Spinal cord (tissue), 10 donors: Measurements from ENCODE around the gene TRIO. TPM values are rescaled to one million over a fixed set of nuclear protein-coding genes. Genes with fewer than 3 reads are reported as not detected.
A peak's percentile ranks its signal among the peaks of the same experiment; 100 is the strongest.

ENCODE experiments used
- DNase-seq, 6 donors: peaks; one replicate each; pipeline versions ENCODE4 v3.0.0 to v3.0.0-alpha.2; 2013 to 2015; ENCODE audit warnings: low spot score in 6 of 6, low read depth in 4 of 6
- H3K27ac ChIP-seq: one replicate; pipeline ENCODE4 v1.5.1; 2013; ENCODE audit warnings: low read depth, low read length, control low read depth
- H3K27me3 ChIP-seq: one replicate; pipeline ENCODE4 v1.6.1; 2013; ENCODE audit warnings: low read length; ENCODE audit not compliant: control insufficient read depth, insufficient read depth
- H3K36me3 ChIP-seq: one replicate; pipeline ENCODE4 v1.6.1; 2013; ENCODE audit warnings: low read length; ENCODE audit not compliant: control insufficient read depth, insufficient read depth
- H3K4me1 ChIP-seq: one replicate; pipeline ENCODE4 v1.6.1; 2013; ENCODE audit warnings: low read length; ENCODE audit not compliant: control insufficient read depth, insufficient read depth
- H3K4me3 ChIP-seq: one replicate; pipeline ENCODE4 v1.5.1; 2013; ENCODE audit warnings: low read depth, low read length, control low read depth
- H3K9me3 ChIP-seq: one replicate; pipeline ENCODE4 v1.6.1; 2013; ENCODE audit warnings: low read length; ENCODE audit not compliant: control insufficient read depth, insufficient read depth
- WGBS: methylation state at CpG from one replicate; pipeline ENCODE4 v1.1.5; 2013; ENCODE audit warnings: missing lambda C conversion rate; ENCODE audit not compliant: insufficient coverage; 5-methylcytosine and 5-hydroxymethylcytosine counted together
- polyA plus RNA-seq, 2 donors: library from polyadenylated mRNA; unstranded; fragments of 120-200 nt; gene quantifications; one replicate each; pipeline ENCODE4 v1.2.1, GENCODE V29; 2013; ENCODE audit not compliant: insufficient read length in 2 of 2
- total RNA-seq, 2 donors: library from RNA; depleted of rRNA in 1 of 2; stranded (reverse); fragments of 120-200 nt in 1 of 2; fragments of >200 nt in 1 of 2; gene quantifications; one replicate each; pipeline versions ENCODE4 v1.2.3 to v1.2.4, GENCODE V29; 2013 to 2014
- donor health status: healthy.

TRIO gene
- total and polyA plus RNA-seq, 4 donors, result 175 to 253 (median 240) TPM

DNA sequence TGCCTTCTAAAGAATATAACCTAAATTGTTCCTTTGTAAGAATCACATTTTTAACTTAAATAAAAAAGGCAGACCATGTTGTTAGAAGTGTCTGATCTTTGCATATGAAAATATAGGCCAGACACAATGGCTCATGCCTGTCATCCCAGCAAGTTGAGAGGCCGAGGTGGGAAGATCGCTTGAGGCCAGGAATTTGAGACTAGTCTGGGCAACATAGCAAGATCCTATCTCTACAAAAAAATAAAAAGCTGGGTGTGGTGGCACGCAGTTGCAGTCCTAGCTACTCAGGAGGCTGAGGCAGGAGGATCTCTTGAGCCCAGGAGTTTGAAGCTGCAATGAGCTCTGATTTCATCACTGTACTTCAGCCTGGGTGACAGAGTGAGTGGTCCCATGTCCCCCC is 37.3 kb downstream of the TRIO start:
- H3K27ac ChIP-seq, result no peak overlapping the region
- no peaks in the 10 kb centered on the region for H3K36me3 ChIP-seq
- WGBS, result 100% methylated on average over 1 of the region's 3 CpGs
- H3K9me3 ChIP-seq, result no peaks in the 10 kb centered on the region
- no peak overlapping the region for H3K4me3 ChIP-seq
- peaks cover 45% of the 10 kb centered on the region for H3K4me1 ChIP-seq
- DNase-seq, result no peak
- no peaks in the 10 kb centered on the region for H3K27me3 ChIP-seq

DNA sequence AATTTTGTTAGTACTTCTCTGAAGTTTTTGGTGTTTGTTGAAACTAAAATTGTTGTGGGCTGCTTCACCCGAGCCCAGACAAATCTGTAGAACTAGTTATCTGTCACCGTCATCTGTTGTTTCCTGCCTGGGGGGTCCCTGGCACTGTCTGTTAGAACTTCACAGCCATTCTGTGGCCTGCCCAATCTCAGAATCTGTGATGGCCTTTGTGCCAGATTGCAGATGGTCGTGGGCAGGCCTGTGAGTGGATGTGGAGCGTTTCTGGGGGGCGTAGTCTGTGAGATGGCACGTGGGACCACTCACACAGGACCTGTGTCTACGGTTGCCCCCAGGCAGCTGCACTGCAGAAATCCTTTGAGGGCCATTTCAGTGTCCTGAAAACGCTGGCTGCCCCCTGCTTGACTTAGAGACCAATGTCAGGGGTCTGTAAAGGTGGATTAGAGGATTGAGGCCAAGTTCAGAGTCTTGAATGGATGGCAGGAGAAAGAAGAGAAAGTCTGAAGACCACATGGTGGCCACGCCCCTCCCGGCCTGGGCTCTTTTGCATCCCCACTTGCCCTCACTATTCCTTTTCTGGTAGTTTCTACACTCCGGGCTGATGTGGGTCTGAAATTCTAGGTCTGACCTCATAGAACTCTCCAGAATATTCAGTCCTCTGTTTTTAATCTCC is 38.3 kb downstream of the TRIO start:
- Histone ChIP-seq H3K9me3 (no peaks in the 10 kb centered on the region), H3K4me1 (peaks cover 52% of the 10 kb centered on the region), H3K27me3 (no peaks in the 10 kb centered on the region), H3K4me3 (no peak overlapping the region), H3K36me3 (no peaks in the 10 kb centered on the region), H3K27ac (no peak overlapping the region)
- DNase-seq, result no peak
- WGBS, result 65% methylated on average over 11 of the region's 11 CpGs

GRCh38 chr5:14182761-14183160 is 39.6 kb downstream of the TRIO start:
- WGBS, result 84% methylated on average over 4 of the region's 5 CpGs
- Histone ChIP-seq H3K27ac (no peak overlapping the region), H3K9me3 (no peaks in the 10 kb centered on the region), H3K36me3 (no peaks in the 10 kb centered on the region), H3K27me3 (no peaks in the 10 kb centered on the region), H3K4me1 (peaks cover 50% of the 10 kb centered on the region), H3K4me3 (no peak overlapping the region)
- no peak for DNase-seq

DNA sequence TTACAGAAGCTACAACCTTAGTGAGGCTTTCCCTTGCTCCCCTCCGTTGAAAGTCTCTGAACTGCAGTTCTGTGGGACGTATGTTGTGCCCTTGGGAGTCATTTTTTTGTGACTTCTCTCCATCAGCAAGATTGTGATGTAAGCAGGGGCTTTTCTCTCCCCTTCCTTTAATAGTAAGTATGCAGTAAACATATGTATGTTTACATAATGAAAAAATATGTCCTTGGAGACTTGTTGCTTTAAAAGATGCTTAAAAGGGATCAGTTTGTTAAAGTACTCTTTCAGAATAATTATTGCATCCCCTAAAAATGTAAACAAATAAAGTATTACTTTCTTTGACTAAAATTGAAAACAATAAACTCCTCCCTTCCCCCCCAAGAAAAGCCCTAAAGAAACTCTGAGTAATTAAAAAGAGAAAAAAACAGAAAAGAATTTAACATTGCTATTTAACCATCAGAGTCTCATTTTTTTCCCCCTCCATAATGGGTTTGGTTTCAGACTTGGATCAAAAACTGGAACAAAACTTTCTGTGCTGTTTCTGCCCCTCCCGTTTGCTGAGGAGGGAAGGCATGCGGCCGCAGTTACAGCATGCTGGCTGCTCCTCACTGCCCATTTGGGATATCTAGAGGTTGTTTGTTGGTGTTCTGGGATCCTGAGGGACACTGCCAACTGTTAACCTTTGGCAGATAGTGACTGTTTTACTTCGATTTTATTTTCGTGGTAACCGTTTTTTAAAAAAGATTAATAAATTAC is 40.2 kb downstream of the TRIO start:
- Histone ChIP-seq H3K27ac (peak overlapping the region; percentile 30), H3K4me1 (peaks cover 50% of the 10 kb centered on the region), H3K36me3 (no peaks in the 10 kb centered on the region), H3K27me3 (no peaks in the 10 kb centered on the region), H3K4me3 (no peak overlapping the region), H3K9me3 (no peaks in the 10 kb centered on the region)
- no peak for DNase-seq
- WGBS, result 0% methylated on average over 1 of the region's 8 CpGs

DNA sequence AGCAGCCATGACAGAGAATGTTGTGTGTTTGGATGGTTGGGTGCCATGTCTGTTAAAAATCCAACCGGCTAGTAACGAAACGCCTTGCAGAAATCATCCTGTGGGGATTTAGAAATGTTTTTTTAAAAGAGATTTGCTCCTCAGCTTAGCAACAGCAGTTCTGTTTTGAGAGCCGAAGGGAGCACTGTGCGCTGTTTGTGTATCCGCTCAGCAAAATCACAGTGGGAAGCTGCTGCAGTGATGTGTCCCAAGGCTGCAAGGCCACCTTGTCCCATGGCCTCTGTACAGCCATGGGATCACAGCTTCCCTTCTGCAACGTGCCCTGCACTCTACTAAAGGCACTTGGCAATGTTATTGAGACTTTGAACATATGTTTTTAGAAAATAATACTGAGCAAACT is 40.9 kb downstream of the TRIO start:
- Histone ChIP-seq H3K4me3 (no peak overlapping the region), H3K9me3 (no peaks in the 10 kb centered on the region), H3K27ac (peak overlapping the region; percentile 30), H3K4me1 (peaks cover 44% of the 10 kb centered on the region), H3K36me3 (no peaks in the 10 kb centered on the region), H3K27me3 (no peaks in the 10 kb centered on the region)
- 63% methylated on average over 6 of the region's 7 CpGs for WGBS
- peak in 2 of 6 donors; percentile 41 to 60 for DNase-seq

DNA sequence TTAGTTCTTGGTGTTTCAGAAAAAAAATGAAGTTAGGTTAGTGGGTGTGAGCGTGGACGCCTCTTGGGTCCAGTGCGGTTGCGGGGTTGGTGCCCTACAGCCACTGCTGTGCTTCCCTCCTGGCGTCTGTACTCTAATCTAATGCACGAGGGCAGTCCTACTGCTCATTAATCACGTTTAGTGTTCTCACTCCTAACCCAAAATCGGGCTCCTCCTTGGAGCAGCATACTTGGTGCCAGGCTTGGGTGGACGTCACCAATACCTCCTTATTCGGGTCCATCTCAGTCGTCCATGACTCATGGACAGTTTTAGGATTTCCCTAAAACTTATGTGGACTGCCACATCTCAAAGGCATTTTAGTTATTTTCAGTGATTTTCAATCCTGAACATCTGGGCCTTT is 41.6 kb downstream of the TRIO start:
- WGBS, result 68% methylated on average over 10 of the region's 11 CpGs
- H3K4me3 ChIP-seq, result no peak overlapping the region
- H3K9me3 ChIP-seq, result no peaks in the 10 kb centered on the region
- no peak for DNase-seq
- H3K4me1 ChIP-seq, result peaks cover 39% of the 10 kb centered on the region
- no peaks in the 10 kb centered on the region for H3K36me3 ChIP-seq
- peak overlapping the region; percentile 43 for H3K27ac ChIP-seq
- no peaks in the 10 kb centered on the region for H3K27me3 ChIP-seq

- Histone ChIP-seq H3K4me1 (peaks cover 45% of the 10 kb centered on the region), H3K36me3 (no peaks in the 10 kb centered on the region), H3K9me3 (no peaks in the 10 kb centered on the region), H3K27ac (peak overlapping the region; percentile 11), H3K4me3 (no peak overlapping the region), H3K27me3 (no peaks in the 10 kb centered on the region)
- WGBS, result 32% methylated on average over 6 of the region's 7 CpGs
- peak in 1 of 6 donors; percentile 78 for DNase-seq
These were observed 42.4 kb downstream of the TRIO start for GRCh38 chr5:14185326-14186058.

DNA sequence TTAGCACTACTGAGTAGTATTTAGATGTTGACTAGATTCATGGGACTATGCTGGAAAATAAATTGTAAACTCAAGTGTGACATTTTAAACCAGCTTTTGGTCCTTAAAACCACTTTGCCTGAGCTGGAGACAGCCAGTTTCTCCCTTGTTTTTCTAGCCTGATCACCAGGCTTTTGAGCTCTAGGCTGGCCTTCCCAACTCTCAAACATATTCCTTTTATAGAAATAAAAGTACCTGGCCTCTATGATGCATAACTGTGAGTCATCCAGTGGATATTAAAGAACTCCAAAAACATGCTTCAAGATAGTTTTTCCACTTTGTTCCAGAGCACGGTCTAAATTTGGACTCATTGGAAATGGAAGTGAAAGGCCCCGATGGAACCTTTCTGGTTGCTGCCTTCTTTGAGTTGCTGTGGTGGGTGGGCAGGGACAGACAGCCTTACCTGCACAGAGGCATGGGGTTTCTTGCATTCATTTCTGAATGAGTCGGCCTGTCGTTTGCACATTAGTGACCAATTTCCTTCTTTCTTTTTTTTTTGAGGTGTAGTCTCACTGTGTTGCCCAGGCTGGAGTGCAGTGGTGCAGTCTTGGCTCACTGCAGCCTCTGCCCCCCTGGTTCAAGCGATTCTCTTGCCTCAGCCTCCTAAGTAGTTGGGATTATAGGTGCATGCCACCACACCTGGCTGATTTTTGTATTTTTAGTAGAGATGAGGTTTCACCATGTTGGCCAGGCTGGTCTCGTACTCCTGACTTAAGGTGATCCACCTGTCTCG is 43.1 kb downstream of the TRIO start:
- DNase-seq, result no peak
- H3K4me3 ChIP-seq, result no peak overlapping the region
- no peaks in the 10 kb centered on the region for H3K9me3 ChIP-seq
- WGBS, result 98% methylated on average over 5 of the region's 7 CpGs
- H3K4me1 ChIP-seq, result peaks cover 45% of the 10 kb centered on the region
- H3K36me3 ChIP-seq, result no peaks in the 10 kb centered on the region
- peak overlapping the region; percentile 11 for H3K27ac ChIP-seq
- H3K27me3 ChIP-seq, result no peaks in the 10 kb centered on the region

DNA sequence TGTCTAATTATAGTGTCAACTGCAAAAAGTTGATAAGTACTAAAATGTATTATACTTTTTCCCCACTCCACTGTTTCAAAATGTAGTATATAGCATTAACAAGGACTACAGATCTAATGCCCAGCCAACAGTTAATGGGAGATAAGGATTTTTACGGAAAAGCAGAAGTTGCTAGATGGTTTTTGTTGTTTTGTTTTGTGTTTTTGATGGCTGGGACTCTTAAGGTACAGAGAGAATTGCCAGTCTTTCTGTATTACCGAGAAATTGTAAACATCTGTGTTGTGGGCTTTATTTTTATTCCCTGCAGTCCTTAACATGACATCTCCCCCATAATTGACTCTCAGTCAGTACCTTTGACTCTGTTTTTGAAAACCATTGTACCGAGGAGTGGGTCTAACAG is 44.0 kb downstream of the TRIO start:
- 80% methylated on average over 1 of the region's 3 CpGs for WGBS
- H3K4me1 ChIP-seq, result peaks cover 40% of the 10 kb centered on the region
- no peak overlapping the region for H3K4me3 ChIP-seq
- no peaks in the 10 kb centered on the region for H3K36me3 ChIP-seq
- H3K27me3 ChIP-seq, result no peaks in the 10 kb centered on the region
- H3K9me3 ChIP-seq, result no peaks in the 10 kb centered on the region
- no peak for DNase-seq
- H3K27ac ChIP-seq, result no peak overlapping the region
